Measurements from ENCODE around the gene TRAF5. TPM values are rescaled to one million over a fixed set of nuclear protein-coding genes. Genes with fewer than 3 reads are reported as not detected.
"Not testable (repeated sequence)": the region's sequence is repeated elsewhere in the genome, so short reads cannot be mapped to it uniquely, and the experiment has no call there.

Gene TRAF5
- total and polyA plus RNA-seq, 8 donors = 4.3 to 50.7 (median 18.5) TPM

- H3K9me3 ChIP-seq; H3K27ac ChIP-seq; DNase-seq; H3K4me3 ChIP-seq; H3K27me3 ChIP-seq; H3K4me1 ChIP-seq; intact Hi-C loops (cut with DNase I; ENCODE audit: low total_unique reads): not testable (repeated sequence)
- H3K36me3 ChIP-seq = peaks cover 0 to 18% (median 14%) of the 10 kb centered on the region in 4 donors
- WGBS, 5 donors = 85 to 91% (median 87%) methylated on average over 13 of the region's 13 CpGs
These were observed 73.3 kb downstream of the TRAF5 start for GRCh38 chr1:211399851-211400393.

GRCh38 chr1:211401751-211402150, 75.1 kb downstream of the TRAF5 start:
- 89 to 97% (median 97%) methylated on average over 1 of the region's 1 CpG for WGBS, 5 donors
- H3K4me1 ChIP-seq; DNase-seq; H3K27me3 ChIP-seq; H3K9me3 ChIP-seq; H3K4me3 ChIP-seq; H3K27ac ChIP-seq; H3K36me3 ChIP-seq; intact Hi-C loops (cut with DNase I; ENCODE audit: low total_unique reads): not testable (repeated sequence)

GRCh38 chr1:211406086-211406485, 79.5 kb downstream of the TRAF5 start:
- 88 to 100% (median 95%) methylated on average over 2 to 3 of the region's 3 CpGs for WGBS, 5 donors
- H3K4me3 ChIP-seq; H3K27ac ChIP-seq; H3K4me1 ChIP-seq; intact Hi-C loops (cut with DNase I; ENCODE audit: low total_unique reads); H3K36me3 ChIP-seq; DNase-seq; H3K27me3 ChIP-seq: not testable (repeated sequence)
- H3K9me3 ChIP-seq = peaks cover 0 to 12% (median 0%) of the 10 kb centered on the region in 4 donors

- H3K4me3 ChIP-seq; H3K9me3 ChIP-seq; H3K4me1 ChIP-seq; H3K27me3 ChIP-seq; intact Hi-C loops (cut with DNase I; ENCODE audit: low total_unique reads); H3K27ac ChIP-seq; DNase-seq; H3K36me3 ChIP-seq: not testable (repeated sequence)
- 85 to 93% (median 91%) methylated on average over 4 to 7 of the region's 7 CpGs for WGBS, 5 donors
These were observed 81.1 kb downstream of the TRAF5 start for GRCh38 chr1:211407749-211408148.

GRCh38 chr1:211411639-211412038, 85.0 kb downstream of the TRAF5 start:
- H3K4me3 ChIP-seq = no peak overlapping the region
- TF ChIP-seq POLR2AphosphoS5 (IDR thresholded peaks at IDR 0.05) (no peak), EP300 (IDR thresholded peaks at IDR 0.05) (no peak), POLR2A (IDR thresholded peaks at IDR 0.05) (no peak), CTCF (IDR thresholded peaks at IDR 0.05) (no peak)
- peaks cover 0 to 4% (median 0%) of the 10 kb centered on the region in 4 donors for H3K9me3 ChIP-seq
- no peak overlapping the region for H3K27ac ChIP-seq
- intact Hi-C loops (cut with DNase I; ENCODE audit: low total_unique reads) = no loop called here
- DNase-seq = no peak
- WGBS, 5 donors = 94 to 98% (median 97%) methylated on average over 3 of the region's 3 CpGs
- H3K4me1 ChIP-seq = peaks cover 0 to 3% (median 0%) of the 10 kb centered on the region in 4 donors
- H3K27me3 ChIP-seq = no peaks in the 10 kb centered on the region
- peaks cover 0 to 6% (median 0%) of the 10 kb centered on the region in 4 donors for H3K36me3 ChIP-seq

- H3K36me3 ChIP-seq = no peaks in the 10 kb centered on the region
- intact Hi-C loops (cut with DNase I; ENCODE audit: low total_unique reads) = no loop called here
- TF ChIP-seq EP300 (IDR thresholded peaks at IDR 0.05) (no peak), CTCF (IDR thresholded peaks at IDR 0.05) (no peak)
- no peaks in the 10 kb centered on the region for H3K27me3 ChIP-seq
- no peak overlapping the region for H3K27ac ChIP-seq
- H3K4me3 ChIP-seq = peak overlapping the region in 1 of 4 donors; percentile 56
- peak in 1 of 2 donors; percentile 5 for DNase-seq
- 91 to 97% (median 92%) methylated on average over 2 of the region's 2 CpGs for WGBS, 5 donors
- H3K4me1 ChIP-seq = peaks cover 0 to 11% (median 3%) of the 10 kb centered on the region in 4 donors
- no peaks in the 10 kb centered on the region for H3K9me3 ChIP-seq
These were observed 89.1 kb downstream of the TRAF5 start for GRCh38 chr1:211415700-211416099.

- peak in 1 of 2 donors; percentile 69 for DNase-seq
- Histone ChIP-seq H3K4me1 (peaks cover 0 to 11% (median 3%) of the 10 kb centered on the region in 4 donors), H3K4me3 (peak overlapping the region; percentile 47 to 58 (median 56)), H3K27ac (peak overlapping the region in 3 of 5 donors; percentile 80 to 83 (median 82))
- H3K36me3 ChIP-seq; intact Hi-C loops (cut with DNase I; ENCODE audit: low total_unique reads); H3K27me3 ChIP-seq; H3K9me3 ChIP-seq: not testable (repeated sequence)
- WGBS, 5 donors = 6 to 13% (median 9%) methylated on average over 4 to 43 of the region's 43 CpGs
These were observed 89.6 kb downstream of the TRAF5 start for GRCh38 chr1:211416246-211416627.

- H3K36me3 ChIP-seq; intact Hi-C loops (cut with DNase I; ENCODE audit: low total_unique reads); H3K9me3 ChIP-seq; H3K27me3 ChIP-seq: not testable (repeated sequence)
- WGBS, 5 donors = 8 to 20% (median 16%) methylated on average over 20 to 46 of the region's 46 CpGs
- DNase-seq = peak; percentile 40 to 80
- peaks cover 0 to 11% (median 3%) of the 10 kb centered on the region in 4 donors for H3K4me1 ChIP-seq
- H3K27ac ChIP-seq = peak overlapping the region; percentile 62 to 83 (median 80)
- peak overlapping the region; percentile 47 to 58 (median 56) for H3K4me3 ChIP-seq
These were observed 90.1 kb downstream of the TRAF5 start for GRCh38 chr1:211416628-211417323.
